Breast epithelium (tissue), 3 donors: ENCODE results near the gene NUB1.

Source experiments
- CTCF ChIP-seq, 3 donors: fragments of 450-650 bp; IDR thresholded peaks; one replicate each; pipeline ENCODE4 v1.5.1; 2016 to 2017; ENCODE audit warnings: antibody characterized with exemption in 3 of 3, mild to moderate bottlenecking in 3 of 3, moderate library complexity in 3 of 3
- POLR2A ChIP-seq: fragments of 450-650 bp; IDR thresholded peaks from one replicate; pipeline ENCODE4 v1.6.1; 2016; ENCODE audit warnings: antibody characterized with exemption, mild to moderate bottlenecking, moderate library complexity

GRCh38 chr7:151322906-151323305, 18.7 kb upstream of the NUB1 start:
- no peak for TF ChIP-seq CTCF (IDR thresholded peaks at IDR 0.05)
- TF ChIP-seq POLR2A: no peak
